Karpas-422 (cell line): Measurements from ENCODE around the gene PXDN. TPM values are rescaled to one million over a fixed set of nuclear protein-coding genes. Genes with fewer than 3 reads are reported as not detected.
"Not testable (repeated sequence)": the region's sequence is repeated elsewhere in the genome, so short reads cannot be mapped to it uniquely, and the experiment has no call there.

Source experiments
- DNase-seq: peaks from one replicate; pipeline ENCODE4 v3.0.0-alpha.2; 2015
- H2AFZ ChIP-seq: fragments of 200-600 bp; sonication (generic); 2 replicates; pipeline ENCODE4 v1.6.1; 2014; ENCODE audit warnings: antibody characterized with exemption, low read length, mixed read lengths
- H3K27ac ChIP-seq: fragments of 200-600 bp; sonication (generic); 2 replicates; pipeline ENCODE4 v1.5.1; 2014; ENCODE audit warnings: mild to moderate bottlenecking, low read length, moderate library complexity
- H3K27me3 ChIP-seq: fragments of 200-600 bp; sonication (generic); 2 replicates; pipeline ENCODE4 v1.6.1; 2014; ENCODE audit warnings: low read length, mixed read lengths
- H3K36me3 ChIP-seq: fragments of 200-600 bp; sonication (generic); 2 replicates; pipeline ENCODE4 v1.6.1; 2014; ENCODE audit warnings: low read length, mixed read lengths; ENCODE audit not compliant: insufficient read depth
- H3K4me1 ChIP-seq: fragments of 200-600 bp; sonication (generic); 2 replicates; pipeline ENCODE4 v1.6.1; 2014; ENCODE audit warnings: mild to moderate bottlenecking, low read length, mixed read lengths
- H3K4me2 ChIP-seq: fragments of 200-600 bp; sonication (generic); 2 replicates; pipeline ENCODE4 v1.6.1; 2014; ENCODE audit warnings: low read length, low read depth, mild to moderate bottlenecking; ENCODE audit not compliant: poor library complexity, severe bottlenecking
- H3K4me3 ChIP-seq: fragments of 200-600 bp; sonication (generic); 2 replicates; pipeline ENCODE4 v1.5.1; 2014; ENCODE audit warnings: mild to moderate bottlenecking, antibody characterized with exemption, low read length, mixed read lengths
- H3K79me2 ChIP-seq: fragments of 200-600 bp; sonication (generic); 2 replicates; pipeline ENCODE4 v1.6.1; 2014; ENCODE audit warnings: mild to moderate bottlenecking, low read length, mixed read lengths
- H3K9ac ChIP-seq: fragments of 200-600 bp; sonication (generic); 2 replicates; pipeline ENCODE4 v1.6.0; 2014; ENCODE audit warnings: low read length
- H3K9me2 ChIP-seq: fragments of 200-600 bp; sonication (generic), shearing (Covaris generic); replicated peaks from 2 replicates; pipeline ENCODE4 v1.6.0; 2014; ENCODE audit warnings: mild to moderate bottlenecking, low read length, moderate library complexity; ENCODE audit not compliant: insufficient read depth
- H3K9me3 ChIP-seq: fragments of 300-700, 200-600 bp; sonication (generic); 2 replicates; pipeline ENCODE4 v1.6.1; 2014; ENCODE audit warnings: low read length, mixed read lengths
- H4K20me1 ChIP-seq: fragments of 200-600 bp; sonication (generic); 2 replicates; pipeline ENCODE4 v1.6.1; 2014; ENCODE audit warnings: mild to moderate bottlenecking, antibody characterized with exemption, low read length, low read depth; ENCODE audit not compliant: insufficient read depth
- total RNA-seq: library from RNA; depleted of rRNA; stranded (reverse); fragments of >200 nt; shearing (Covaris generic); gene quantifications from 2 replicates; pipeline ENCODE4 v1.2.3, GENCODE V29; 2014; ENCODE audit warnings: low replicate concordance

The PXDN gene
- total RNA-seq, 1 experiment from 2014 or later: not detected

- H3K4me2 ChIP-seq: no peak overlapping the region
- H3K27ac ChIP-seq: no peak overlapping the region
- H2AFZ ChIP-seq: no peak overlapping the region
- H3K9ac ChIP-seq: no peak overlapping the region
- no peaks in the 10 kb centered on the region for H3K4me1 ChIP-seq
- H3K4me3 ChIP-seq: no peak overlapping the region
- no peak for DNase-seq
- H3K27me3 ChIP-seq: no peaks in the 10 kb centered on the region
- no peaks in the 10 kb centered on the region for H3K36me3 ChIP-seq
- H3K9me2 ChIP-seq: no peaks in the 10 kb centered on the region
- H4K20me1 ChIP-seq: no peaks in the 10 kb centered on the region
- H3K79me2 ChIP-seq: no peaks in the 10 kb centered on the region
- no peaks in the 10 kb centered on the region for H3K9me3 ChIP-seq
Observed at GRCh38 chr2:1758774-1759610, 14.7 kb upstream of the PXDN start.

DNA sequence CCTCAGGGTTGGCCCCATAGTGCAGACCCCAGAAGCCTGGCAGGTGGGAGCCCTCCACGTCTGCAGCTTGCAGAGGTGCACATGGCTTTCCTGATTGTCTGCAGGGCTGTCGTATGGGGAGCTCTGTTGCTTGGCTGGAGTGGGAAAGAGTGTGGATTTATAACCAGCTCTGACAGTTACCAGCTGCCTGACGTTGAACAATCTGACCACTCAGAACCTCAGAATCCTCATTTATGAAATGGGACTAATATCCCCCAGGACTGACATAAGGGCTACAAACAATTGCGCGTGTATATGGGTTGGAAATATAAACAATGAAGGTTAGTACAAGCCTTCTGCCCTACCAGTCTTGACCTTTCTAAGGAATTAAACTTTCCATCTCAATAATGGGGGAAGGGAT is 13.9 kb upstream of the PXDN start:
- no peak overlapping the region for H3K4me3 ChIP-seq
- no peak overlapping the region for H3K9ac ChIP-seq
- H2AFZ ChIP-seq: no peak overlapping the region
- no peaks in the 10 kb centered on the region for H3K9me3 ChIP-seq
- no peaks in the 10 kb centered on the region for H3K9me2 ChIP-seq
- H3K27ac ChIP-seq: no peak overlapping the region
- H3K4me1 ChIP-seq: no peaks in the 10 kb centered on the region
- no peaks in the 10 kb centered on the region for H3K36me3 ChIP-seq
- no peaks in the 10 kb centered on the region for H3K79me2 ChIP-seq
- no peak for DNase-seq
- H3K27me3 ChIP-seq: no peaks in the 10 kb centered on the region
- H3K4me2 ChIP-seq: no peak overlapping the region
- H4K20me1 ChIP-seq: no peaks in the 10 kb centered on the region

GRCh38 chr2:1757567-1757966 is 13.3 kb upstream of the PXDN start:
- Histone ChIP-seq H3K4me2 (no peak overlapping the region), H3K4me3 (no peak overlapping the region), H3K79me2 (no peaks in the 10 kb centered on the region), H3K27ac (no peak overlapping the region), H3K4me1 (no peaks in the 10 kb centered on the region), H3K9ac (no peak overlapping the region), H3K27me3 (no peaks in the 10 kb centered on the region), H2AFZ (no peak overlapping the region), H3K36me3 (no peaks in the 10 kb centered on the region), H3K9me2 (no peaks in the 10 kb centered on the region), H4K20me1 (no peaks in the 10 kb centered on the region), H3K9me3 (no peaks in the 10 kb centered on the region)
- no peak for DNase-seq

GRCh38 chr2:1757146-1757545 is 12.8 kb upstream of the PXDN start:
- not testable (repeated sequence) for H3K4me1 ChIP-seq, H3K36me3 ChIP-seq, H3K9me3 ChIP-seq, H3K79me2 ChIP-seq, H2AFZ ChIP-seq, H4K20me1 ChIP-seq, H3K4me3 ChIP-seq, DNase-seq, H3K27me3 ChIP-seq, H3K4me2 ChIP-seq, H3K27ac ChIP-seq, H3K9me2 ChIP-seq, H3K9ac ChIP-seq

- H3K9me2 ChIP-seq: no peaks in the 10 kb centered on the region
- H3K9ac ChIP-seq: no peak overlapping the region
- no peaks in the 10 kb centered on the region for H3K79me2 ChIP-seq
- no peak overlapping the region for H3K4me2 ChIP-seq
- no peaks in the 10 kb centered on the region for H4K20me1 ChIP-seq
- H3K9me3 ChIP-seq: no peaks in the 10 kb centered on the region
- no peak overlapping the region for H3K4me3 ChIP-seq
- no peak overlapping the region for H2AFZ ChIP-seq
- no peak for DNase-seq
- H3K36me3 ChIP-seq: no peaks in the 10 kb centered on the region
- no peak overlapping the region for H3K27ac ChIP-seq
- no peaks in the 10 kb centered on the region for H3K4me1 ChIP-seq
- H3K27me3 ChIP-seq: no peaks in the 10 kb centered on the region
Observed at GRCh38 chr2:1756456-1756855, 12.1 kb upstream of the PXDN start.

GRCh38 chr2:1755436-1756191 is 11.3 kb upstream of the PXDN start:
- H3K27me3 ChIP-seq: no peaks in the 10 kb centered on the region
- H3K4me2 ChIP-seq: no peak overlapping the region
- DNase-seq: no peak
- no peaks in the 10 kb centered on the region for H3K36me3 ChIP-seq
- no peak overlapping the region for H3K27ac ChIP-seq
- H3K4me1 ChIP-seq: no peaks in the 10 kb centered on the region
- H3K79me2 ChIP-seq: no peaks in the 10 kb centered on the region
- no peak overlapping the region for H2AFZ ChIP-seq
- H3K9me2 ChIP-seq: no peaks in the 10 kb centered on the region
- H3K4me3 ChIP-seq: no peak overlapping the region
- no peak overlapping the region for H3K9ac ChIP-seq
- no peaks in the 10 kb centered on the region for H3K9me3 ChIP-seq
- no peaks in the 10 kb centered on the region for H4K20me1 ChIP-seq

DNA sequence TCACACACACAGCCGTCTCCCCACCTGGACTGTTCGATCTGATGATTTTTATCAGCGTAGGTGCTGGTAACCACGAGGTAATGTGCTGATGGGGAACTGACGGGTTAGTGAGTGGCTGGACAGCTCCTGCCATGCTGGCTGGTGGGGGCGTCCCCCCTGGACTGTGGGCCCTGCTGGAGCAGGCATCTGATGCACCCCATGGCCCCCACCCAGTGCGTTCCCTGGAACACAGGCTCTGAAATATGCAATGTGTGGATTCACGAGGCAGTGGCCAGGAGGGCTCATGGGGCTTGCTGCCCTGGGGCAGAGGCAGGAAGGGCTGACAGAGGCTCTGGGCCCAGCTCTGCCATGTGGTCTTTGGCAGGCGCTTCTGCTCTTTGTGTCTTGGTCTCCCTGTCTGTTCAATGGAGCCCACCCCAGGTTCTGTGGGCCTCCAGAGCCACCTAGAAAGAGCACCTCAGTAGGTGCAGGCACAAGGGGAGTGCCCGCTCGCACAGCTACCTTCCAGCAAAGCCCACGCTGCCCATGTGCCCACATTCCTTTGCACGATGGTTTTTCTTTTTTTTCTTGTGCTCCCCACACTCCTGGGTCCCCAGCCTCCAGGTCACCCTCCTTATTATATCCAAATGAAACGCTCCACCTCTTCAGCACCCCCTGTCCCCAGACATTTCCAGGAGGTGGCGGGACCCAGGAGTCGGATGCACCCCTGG is 10.3 kb upstream of the PXDN start:
- Histone ChIP-seq H3K9me3 (no peaks in the 10 kb centered on the region), H3K27ac (no peak overlapping the region), H3K9ac (no peak overlapping the region), H3K4me3 (no peak overlapping the region), H3K27me3 (no peaks in the 10 kb centered on the region), H3K4me2 (no peak overlapping the region), H3K36me3 (no peaks in the 10 kb centered on the region), H3K79me2 (no peaks in the 10 kb centered on the region), H3K9me2 (no peaks in the 10 kb centered on the region), H4K20me1 (no peaks in the 10 kb centered on the region), H3K4me1 (no peaks in the 10 kb centered on the region), H2AFZ (no peak overlapping the region)
- DNase-seq: no peak

- H3K79me2 ChIP-seq: no peaks in the 10 kb centered on the region
- no peak for DNase-seq
- H3K9ac ChIP-seq: no peak overlapping the region
- H3K9me2 ChIP-seq: no peaks in the 10 kb centered on the region
- no peaks in the 10 kb centered on the region for H3K27me3 ChIP-seq
- no peak overlapping the region for H3K4me2 ChIP-seq
- no peaks in the 10 kb centered on the region for H3K36me3 ChIP-seq
- no peak overlapping the region for H3K4me3 ChIP-seq
- H3K27ac ChIP-seq: no peak overlapping the region
- no peaks in the 10 kb centered on the region for H4K20me1 ChIP-seq
- H3K4me1 ChIP-seq: no peaks in the 10 kb centered on the region
- no peaks in the 10 kb centered on the region for H3K9me3 ChIP-seq
- no peak overlapping the region for H2AFZ ChIP-seq
Observed at GRCh38 chr2:1754046-1754445, 9.7 kb upstream of the PXDN start.
